GM20431 (cell line): ENCODE data around the gene C1orf105.

ENCODE experiments used
- in situ Hi-C: fragments of 300-500 bp; cut with MseI, MboI; formaldehyde crosslinking; loops from one replicate; pipeline ENCODE4 v1.15.0; 2020; ENCODE audit warnings: low sequenced_read_pairs; ENCODE audit not compliant: unreplicated experiment

The C1orf105 gene

DNA sequence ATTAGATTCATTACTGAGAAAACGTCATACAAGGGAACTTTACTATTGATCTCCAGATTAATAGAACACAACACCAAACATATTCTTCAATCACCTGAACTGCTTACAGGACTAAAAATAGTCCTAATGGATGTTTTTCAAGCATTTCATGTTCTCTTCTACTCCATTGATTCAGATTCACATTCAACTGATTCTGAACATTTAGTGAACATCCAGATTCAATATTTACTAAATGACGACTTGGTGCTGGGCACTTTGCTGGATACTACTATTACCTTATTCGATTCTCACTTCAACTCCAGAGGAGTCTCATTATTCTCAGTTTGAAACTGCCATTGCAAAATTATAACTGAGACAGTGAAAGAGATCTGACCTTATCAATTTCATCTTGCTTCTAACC is 93.6 kb downstream of the C1orf105 start:
- in situ Hi-C loops: no loop called here

DNA sequence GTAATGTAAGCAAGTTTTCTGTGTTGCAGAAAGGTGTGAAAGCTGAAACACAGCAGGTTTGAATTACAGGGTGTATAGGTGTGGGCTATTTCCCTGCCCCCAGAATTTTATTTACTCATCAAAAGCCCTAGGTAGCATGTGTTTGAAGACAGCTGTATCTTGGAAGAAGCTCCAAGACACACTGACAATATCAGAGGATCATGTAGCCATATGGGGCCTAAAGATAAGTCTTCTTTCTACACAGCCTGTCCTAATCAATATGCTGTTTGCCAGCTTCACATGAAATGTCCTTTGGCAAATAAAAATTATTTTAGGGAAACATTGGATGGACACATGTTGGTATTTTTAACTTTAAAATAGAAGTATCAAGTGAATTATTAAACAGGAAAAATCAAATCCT is 95.0 kb downstream of the C1orf105 start:
- in situ Hi-C loops: no loop called here

DNA sequence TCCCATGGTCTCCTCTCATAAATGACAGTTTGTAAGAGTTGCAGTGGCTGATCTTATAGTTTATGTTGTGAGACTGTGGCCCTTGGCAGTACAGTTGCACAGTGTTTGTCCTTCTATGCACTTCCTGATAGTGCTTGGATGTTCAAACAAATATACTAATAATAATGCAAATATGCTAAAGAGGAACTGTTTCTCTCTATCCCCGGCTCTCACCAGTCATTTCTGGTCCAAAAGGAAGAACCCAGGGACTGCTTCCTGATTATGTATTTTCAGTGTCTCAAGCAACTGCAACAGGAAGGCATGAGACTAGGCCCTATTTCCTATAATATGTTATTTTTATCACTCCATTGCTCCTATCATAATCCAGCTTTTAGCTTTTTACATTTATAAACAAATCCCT is 95.4 kb downstream of the C1orf105 start:
- in situ Hi-C loops: no loop called here

DNA sequence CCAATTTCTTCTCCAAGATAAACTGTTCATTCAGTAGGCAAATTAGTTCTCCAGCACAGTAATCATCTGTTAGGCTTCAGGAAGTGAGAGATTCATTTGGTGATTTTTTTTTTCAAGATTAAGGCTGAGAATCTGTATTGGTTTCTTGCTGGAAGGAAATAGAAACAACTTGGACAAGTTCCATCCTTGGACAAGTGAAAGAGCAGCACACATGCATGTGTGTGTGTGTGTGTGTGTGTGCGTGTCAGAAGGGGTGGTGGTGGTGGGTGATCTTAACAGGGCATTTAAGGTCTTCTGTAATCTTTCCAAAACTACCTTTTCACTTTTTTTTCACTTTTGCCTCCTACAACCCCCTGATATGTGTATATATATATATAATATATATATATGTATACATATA is 96.6 kb downstream of the C1orf105 start:
- in situ Hi-C loops: no loop called here

DNA sequence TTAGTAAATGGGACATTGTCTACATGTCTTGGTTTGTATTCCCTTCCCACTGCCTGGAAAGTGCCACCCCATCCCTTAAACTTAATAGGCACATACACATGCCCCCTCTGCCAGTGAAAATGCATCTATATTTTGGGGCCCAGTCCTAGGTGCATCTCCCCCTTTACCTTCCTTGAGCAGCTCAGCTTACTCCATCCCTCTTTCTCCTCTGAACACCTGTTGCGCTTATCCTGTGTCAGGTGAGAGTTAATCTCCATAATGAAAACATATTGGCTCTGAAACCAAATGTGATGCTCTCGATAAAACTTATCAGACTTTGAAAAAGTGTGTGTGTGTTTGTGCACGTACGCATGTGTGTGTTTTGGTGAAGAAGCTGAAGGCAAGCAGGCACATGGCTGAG is 97.1 kb downstream of the C1orf105 start:
- in situ Hi-C loops: no loop called here
